B cell (primary cell): ENCODE measurements around the gene ESR2. TPM values are rescaled to one million over a fixed set of nuclear protein-coding genes. Genes with fewer than 3 reads are reported as not detected.
"Not testable (repeated sequence)": the region's sequence is repeated elsewhere in the genome, so short reads cannot be mapped to it uniquely, and the experiment has no call there.

ENCODE experiments used
- ATAC-seq: fragments of 200-7000 bp; cut with Tn5 transposase; one replicate; pipeline ENCODE4 v1.10.0; 2021; ENCODE audit warnings: low read depth, mild to moderate bottlenecking, moderate number of reproducible peaks, moderate library complexity
- CTCF ChIA-PET: fragments of 350-600 bp; sonication (Branson Sonifier 250); formaldehyde crosslinking; loops from one replicate; lab custom pipeline; 2021; ENCODE audit warnings: antibody characterized with exemption, inconsistent platforms; lab: Charles Lee
- POLR2A ChIA-PET: fragments of 350-600 bp; sonication (Branson Sonifier 250); formaldehyde crosslinking; loops from one replicate; lab custom pipeline; 2021; ENCODE audit warnings: antibody characterized with exemption; lab: Charles Lee
- DNase-seq: peaks from one replicate; pipeline ENCODE4 v3.0.0; 2013
- H2AFZ ChIP-seq: 2 replicates; pipeline ENCODE4 v1.6.1; 2012; ENCODE audit warnings: mild to moderate bottlenecking, low read depth, low read length; ENCODE audit not compliant: insufficient read depth, poor library complexity, severe bottlenecking
- H3K27ac ChIP-seq, 2 donors: 1 replicate in 1 of 2; 2 replicates in 1 of 2; pipeline ENCODE4 v1.5.1; 2012 to 2013; ENCODE audit warnings: low read length in 2 of 2, mild to moderate bottlenecking in 2 of 2, moderate library complexity in 1 of 2
- H3K27me3 ChIP-seq, 4 experiments: fragments of 200-600 bp in 1 of 4; sonication (generic) in 1 of 4; replicated peaks in 1 of 4; 1 replicate in 2 of 4; 2 replicates in 2 of 4; pipeline versions ENCODE4 v1.6.1 to v1.7.0; 2013 to 2016; ENCODE audit warnings: low read length in 3 of 4, mild to moderate bottlenecking in 2 of 4, mixed read lengths in 1 of 4, moderate library complexity in 1 of 4; ENCODE audit not compliant: insufficient read depth in 4 of 4, control insufficient read depth in 3 of 4; ENCODE audit errors: control extremely low read depth in 1 of 4
- H3K36me3 ChIP-seq, 2 experiments: replicated peaks in 1 of 2; 1 replicate in 1 of 2; 2 replicates in 1 of 2; pipeline versions ENCODE4 v1.6.1 to v1.7.1; 2013; ENCODE audit warnings: low read length in 1 of 2; ENCODE audit not compliant: insufficient read depth in 2 of 2, control insufficient read depth in 1 of 2; ENCODE audit errors: control extremely low read depth in 1 of 2, extremely low read depth in 1 of 2
- H3K4me1 ChIP-seq, 2 donors: fragments of 200-600 bp in 1 of 2; sonication (generic) in 1 of 2; 1 replicate in 1 of 2; 2 replicates in 1 of 2; pipeline versions ENCODE4 v1.5.1 to v1.6.1; 2013 to 2017; ENCODE audit warnings: low read length in 2 of 2; ENCODE audit not compliant: control insufficient read depth in 2 of 2, insufficient read depth in 2 of 2
- H3K4me2 ChIP-seq: replicated peaks from 2 replicates; pipeline ENCODE3; 2012; ENCODE audit warnings: mild to moderate bottlenecking, low read depth, low read length; ENCODE audit not compliant: poor library complexity, severe bottlenecking
- H3K4me3 ChIP-seq, 5 experiments: fragments of 200-600 bp in 1 of 5; sonication (generic) in 1 of 5; 1 replicate in 3 of 5; 2 replicates in 2 of 5; pipeline versions ENCODE4 v1.5.1 to v1.7.0; 2011 to 2016; ENCODE audit warnings: low read length in 4 of 5, mild to moderate bottlenecking in 4 of 5, low read depth in 2 of 5, control low read depth in 1 of 5, moderate library complexity in 1 of 5; ENCODE audit not compliant: insufficient read depth in 1 of 5; ENCODE audit errors: control extremely low read depth in 1 of 5, extremely low read depth in 1 of 5
- H3K79me2 ChIP-seq: fragments of 200-600 bp; sonication (generic); one replicate; pipeline ENCODE4 v1.6.0; 2016; ENCODE audit warnings: low read length; ENCODE audit not compliant: control insufficient read depth, insufficient read depth
- H3K9ac ChIP-seq: fragments of 200-600 bp; sonication (generic); 2 replicates; pipeline ENCODE4 v1.6.1; 2017; ENCODE audit warnings: mild to moderate bottlenecking, low read length, moderate library complexity
- H3K9me3 ChIP-seq, 3 donors: one replicate each; pipeline versions ENCODE4 v1.6.1 to v1.7.1; 2013; ENCODE audit warnings: low read length in 2 of 3; ENCODE audit not compliant: control insufficient read depth in 2 of 3, insufficient read depth in 1 of 3; ENCODE audit errors: control extremely low read depth in 1 of 3
- H4K20me1 ChIP-seq: 2 replicates; pipeline ENCODE4 v1.6.0; 2012; ENCODE audit warnings: mild to moderate bottlenecking, low read length; ENCODE audit not compliant: insufficient read depth, control insufficient read depth, poor library complexity, severe bottlenecking
- H3K27ac Mint-ChIP-seq: one replicate; pipeline ENCODE4 v1.8.0; 2021; ENCODE audit warnings: mixed read lengths
- H3K27me3 Mint-ChIP-seq: one replicate; pipeline ENCODE4 v1.8.0; 2021; ENCODE audit warnings: mixed read lengths
- H3K4me1 Mint-ChIP-seq: one replicate; pipeline ENCODE4 v1.8.0; 2021; ENCODE audit warnings: mixed read lengths
- H3K4me3 Mint-ChIP-seq: one replicate; pipeline ENCODE4 v1.8.0; 2021; ENCODE audit warnings: mixed read lengths
- H3K9me3 Mint-ChIP-seq: one replicate; pipeline ENCODE4 v1.8.0; 2022; ENCODE audit warnings: mixed read lengths; ENCODE audit not compliant: insufficient read depth
- CTCF ChIP-seq: fragments of 200-600 bp; IDR thresholded peaks from one replicate; pipeline ENCODE4 v1.8.0; 2022; ENCODE audit warnings: antibody characterized with exemption, mild to moderate bottlenecking
- EZH2 ChIP-seq: IDR thresholded peaks from 2 replicates; pipeline ENCODE4 v1.6.1; 2012; ENCODE audit warnings: borderline replicate concordance, low read depth, mild to moderate bottlenecking, moderate library complexity, low read length; ENCODE audit not compliant: insufficient read depth, poor library complexity, severe bottlenecking
- WGBS: methylation state at CpG from one replicate; pipeline ENCODE4 v1.1.5; 2013; ENCODE audit warnings: missing lambda C conversion rate; ENCODE audit not compliant: insufficient coverage; 5-methylcytosine and 5-hydroxymethylcytosine counted together
- intact Hi-C: fragments of 100-400 bp; cut with micrococcal nuclease; formaldehyde crosslinking; loops from one replicate; pipeline ENCODE4 v1.10.0; 2022
- polyA plus RNA-seq: library from polyadenylated mRNA; depleted of rRNA; stranded (reverse); fragments of >200 nt; gene quantifications from 2 replicates; pipeline ENCODE4 v1.2.3, GENCODE V29; 2012
- total RNA-seq, 2 donors: library from RNA; stranded (reverse); fragments of 120-200 nt in 1 of 2; gene quantifications; 1 replicate in 1 of 2; 2 replicates in 1 of 2; pipeline versions ENCODE4 v1.2.3 to v1.2.4, GENCODE V29; 2013 to 2022

Gene ESR2
- total and polyA plus RNA-seq, 2 donors (not counting 1 experiment from before 2014, with no cell fraction given): 5.4 to 87.8 TPM

- Histone ChIP-seq H3K9ac (no peak overlapping the region), H3K4me3 (no peak overlapping the region)
These were observed 175.3 kb downstream of the ESR2 start for GRCh38 chr14:64118892-64119291.

GRCh38 chr14:64118403-64118742, 175.8 kb downstream of the ESR2 start:
- WGBS: 100% methylated on average over 4 of the region's 7 CpGs
- H3K27me3 ChIP-seq, H3K36me3 ChIP-seq, H3K27me3 Mint-ChIP-seq, H3K4me3 Mint-ChIP-seq, H3K79me2 ChIP-seq, H3K9ac ChIP-seq, intact Hi-C loops, H3K27ac Mint-ChIP-seq, H3K4me1 ChIP-seq, H3K9me3 Mint-ChIP-seq, POLR2A ChIA-PET, H3K4me2 ChIP-seq, H3K4me1 Mint-ChIP-seq, H2AFZ ChIP-seq, H4K20me1 ChIP-seq, H3K27ac ChIP-seq, ATAC-seq, DNase-seq, H3K9me3 ChIP-seq, H3K4me3 ChIP-seq: not testable (repeated sequence)
- CTCF ChIA-PET: interaction anchor here (0.9 kb wide), 1 partner anchor 185 kb away, joined by 3 read pairs; no protein-coding TSS in a partner anchor

More at GRCh38 chr14:64118892-64119291, 175.3 kb downstream of the ESR2 start:
- POLR2A ChIA-PET: no interaction called here
- no peaks in the 10 kb centered on the region for H4K20me1 ChIP-seq
- intact Hi-C loops: no loop called here
- CTCF ChIA-PET: no interaction called here
- H3K4me3 Mint-ChIP-seq: no peak overlapping the region
- no peaks in the 10 kb centered on the region for H3K27me3 Mint-ChIP-seq
- H3K27ac ChIP-seq: no peak overlapping the region
- no peak overlapping the region for H3K4me2 ChIP-seq
- no peak overlapping the region for H3K27ac Mint-ChIP-seq
- no CpG with 5 or more reads among the region's 2 CpGs for WGBS
- H2AFZ ChIP-seq: no peak overlapping the region
- H3K4me1 Mint-ChIP-seq: no peaks in the 10 kb centered on the region
- DNase-seq: no peak
- no peak for TF ChIP-seq EZH2
- no peak for TF ChIP-seq CTCF
- H3K9me3 Mint-ChIP-seq: no peaks in the 10 kb centered on the region
- H3K79me2 ChIP-seq: no peaks in the 10 kb centered on the region
- peaks cover 0 to 10% of the 10 kb centered on the region in 2 experiments for H3K36me3 ChIP-seq
- no peaks in the 10 kb centered on the region for H3K4me1 ChIP-seq
- no peak for ATAC-seq
- no peaks in the 10 kb centered on the region for H3K27me3 ChIP-seq
- no peaks in the 10 kb centered on the region for H3K9me3 ChIP-seq
